Panc1 (cell line): ENCODE data around the gene PLN.

Experiments used
- CTCF ChIP-seq: fragments of 450-650 bp; IDR thresholded peaks from 2 replicates; pipeline ENCODE4 v1.5.1; 2017; ENCODE audit warnings: mild to moderate bottlenecking
- POLR2AphosphoS5 ChIP-seq: IDR thresholded peaks from 2 replicates; pipeline ENCODE4 v1.6.1; 2012; ENCODE audit warnings: mild to moderate bottlenecking, low read depth, low read length, moderate library complexity
- REST ChIP-seq, 2 experiments: IDR thresholded peaks; 2 replicates each; pipeline ENCODE4 v1.6.1; 2011 to 2012; ENCODE audit warnings: low read depth in 2 of 2, control low read depth in 1 of 2, low read length in 1 of 2, mild to moderate bottlenecking in 1 of 2, moderate library complexity in 1 of 2; ENCODE audit not compliant: insufficient read depth in 1 of 2
- SIN3A ChIP-seq: IDR thresholded peaks from 2 replicates; pipeline ENCODE4 v1.6.1; 2012; ENCODE audit warnings: low read depth, mild to moderate bottlenecking, low read length, moderate library complexity, borderline replicate concordance; ENCODE audit not compliant: insufficient read depth

- TF ChIP-seq CTCF (no peak), POLR2AphosphoS5 (no peak), REST (IDR thresholded peaks at IDR 0.05; ENCODE audit: insufficient read depth in 1 of 2, low read depth in 2 of 2, low read length in 1 of 2) (no peak), SIN3A (no peak)
These were observed 33.4 kb upstream of the PLN start for GRCh38 chr6:118514689-118515088.
